ENCODE results near the gene HDAC9.

The HDAC9 gene

DNA sequence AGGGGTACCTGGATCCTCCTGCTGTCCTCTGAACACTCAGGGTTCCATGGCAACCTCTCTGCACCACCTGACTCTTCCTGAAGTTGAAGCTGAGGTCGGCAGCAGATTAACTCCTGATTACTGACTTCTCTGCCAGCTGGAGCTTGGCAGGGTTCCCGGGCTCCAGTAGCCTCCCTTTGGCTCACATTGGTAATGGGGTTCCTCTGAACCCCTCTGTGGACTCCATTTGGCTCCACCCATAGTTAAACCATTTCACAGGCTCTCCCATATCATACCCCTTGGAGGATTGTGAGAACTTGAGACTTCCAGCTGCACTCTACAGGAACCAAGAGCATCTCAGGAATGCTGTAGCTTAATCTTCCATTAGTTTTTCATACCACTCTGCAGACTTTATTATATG is 292.5 kb downstream of the HDAC9 start:
- DNase-seq (ENCODE audit: low read depth), result no peak

DNA sequence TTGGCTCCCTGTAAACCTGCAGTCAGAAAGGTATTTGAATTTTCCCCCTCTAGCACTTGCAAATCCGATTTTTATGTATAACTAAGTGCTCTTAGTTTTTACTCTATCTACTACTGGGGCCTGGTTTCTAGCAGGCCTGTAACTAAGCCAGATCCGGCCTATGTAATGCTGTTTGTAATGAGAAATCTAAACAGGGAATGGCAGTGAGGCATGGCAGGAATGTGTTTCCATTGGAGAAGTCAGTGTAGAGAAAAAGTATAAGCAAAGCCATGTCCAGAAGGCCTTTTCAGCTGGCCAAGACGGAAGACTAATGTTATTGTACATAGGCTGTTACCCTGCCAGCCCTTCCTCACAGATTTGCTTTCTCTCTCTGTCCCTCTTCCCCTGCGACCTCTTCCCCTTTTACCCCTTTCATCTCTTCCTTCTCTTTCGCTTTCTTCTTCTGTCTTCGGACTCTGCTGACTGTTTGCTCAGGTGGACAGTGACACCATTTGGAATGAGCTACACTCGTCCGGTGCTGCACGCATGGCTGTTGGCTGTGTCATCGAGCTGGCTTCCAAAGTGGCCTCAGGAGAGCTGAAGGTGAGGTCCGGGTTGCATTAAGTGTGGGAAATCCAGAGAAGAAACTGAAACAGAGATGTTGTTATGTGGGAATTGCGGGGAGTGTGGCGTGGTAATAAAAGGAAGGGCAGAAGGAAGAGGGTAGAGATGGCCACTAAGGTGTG is 297.5 kb downstream of the HDAC9 start:
- no peak for DNase-seq (ENCODE audit: low read depth)

DNA sequence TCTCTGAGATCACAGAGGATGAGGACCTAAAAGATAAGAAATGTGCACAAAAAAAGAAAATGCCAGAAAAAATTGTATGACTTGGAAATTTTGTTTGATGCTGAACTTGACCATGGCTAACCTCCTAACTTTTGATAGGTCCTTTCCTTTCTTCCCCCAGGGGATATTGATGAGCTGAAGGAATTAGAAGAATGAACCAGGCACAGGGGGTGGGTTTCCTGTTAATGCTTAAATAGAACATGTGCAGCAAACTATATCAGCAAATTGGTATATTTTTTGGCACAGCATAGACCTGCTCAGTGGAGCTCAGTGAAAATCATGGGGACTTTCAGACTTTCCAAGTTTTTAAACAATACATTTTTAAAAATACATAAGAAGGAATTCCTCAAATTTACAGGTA is 300.7 kb downstream of the HDAC9 start:
- no peak for DNase-seq (ENCODE audit: low read depth)

DNA sequence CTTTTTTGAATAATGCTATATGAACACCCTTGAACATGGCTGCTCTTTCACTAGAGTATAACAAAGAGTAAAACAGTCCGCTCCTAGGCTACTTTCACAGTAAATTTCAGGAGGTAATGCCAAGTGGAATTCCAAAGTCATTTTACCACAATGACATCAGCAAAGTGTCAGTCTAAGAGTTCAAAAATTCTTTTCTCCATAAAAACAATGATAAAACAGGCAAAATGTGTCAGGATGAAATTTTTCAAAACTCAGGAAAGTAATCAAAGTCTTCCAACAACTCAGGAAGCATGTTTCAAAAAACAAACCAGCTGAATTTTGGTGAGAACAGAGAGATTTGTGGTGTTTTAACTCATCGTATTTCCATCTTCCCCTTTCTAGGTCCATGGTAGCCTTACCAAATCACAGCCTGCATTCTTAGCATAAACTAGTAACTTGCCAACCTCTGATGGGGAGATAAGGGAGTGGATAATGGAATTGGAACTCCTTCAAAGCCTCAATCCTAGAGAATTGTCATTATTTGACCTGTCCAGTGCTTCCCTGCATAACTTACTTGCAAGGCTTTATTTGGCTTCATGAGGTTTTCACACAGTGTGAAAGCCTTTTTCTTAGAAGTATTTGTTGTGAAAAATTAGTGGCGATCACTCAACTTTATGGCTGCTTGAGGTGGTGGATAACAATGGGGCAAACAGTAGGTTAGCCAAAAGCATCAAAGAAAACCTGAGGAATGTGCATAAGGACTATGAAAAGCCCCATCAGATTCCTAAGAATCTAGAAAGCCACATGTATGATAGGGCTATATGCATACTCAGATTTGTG is 302.7 kb downstream of the HDAC9 start:
- DNase-seq (ENCODE audit: low read depth), result no peak

DNA sequence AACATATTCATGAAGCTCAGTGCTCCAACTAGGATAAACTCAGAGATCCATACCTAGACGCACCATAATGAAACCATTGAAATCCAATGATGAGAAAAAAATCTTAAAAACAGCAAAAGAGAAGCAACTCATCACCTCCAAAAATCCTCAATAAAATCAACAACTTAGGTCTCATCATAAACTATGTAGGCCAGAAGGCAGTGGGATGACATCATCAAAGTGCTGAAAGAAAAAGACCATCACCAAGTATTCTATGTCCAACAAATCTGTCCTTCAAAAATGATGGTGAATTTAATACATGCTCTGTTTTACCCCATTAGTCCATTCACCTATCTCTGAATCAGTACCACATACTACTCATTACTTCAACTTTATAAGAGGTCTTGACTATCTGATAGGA is 304.4 kb downstream of the HDAC9 start:
- DNase-seq (ENCODE audit: low read depth), result no peak

DNA sequence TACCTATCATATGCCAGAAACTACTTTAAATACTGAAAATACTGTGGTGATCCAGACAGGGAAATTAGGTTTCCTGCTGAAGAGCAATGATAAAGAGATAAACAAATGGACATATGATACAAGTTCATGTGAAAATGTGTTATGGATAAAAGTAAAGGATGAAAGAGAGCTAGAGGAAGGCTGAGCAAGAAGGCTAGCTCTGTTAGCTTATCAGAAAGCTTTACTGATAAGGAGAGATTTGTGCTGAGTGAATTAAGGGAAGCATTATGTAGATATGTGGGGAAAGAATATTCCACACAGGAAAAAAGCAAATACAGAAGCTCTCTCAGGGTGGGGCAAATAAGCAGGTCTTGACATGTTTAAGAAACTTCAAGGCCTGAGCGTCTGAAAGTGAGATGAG is 308.4 kb downstream of the HDAC9 start:
- no peak for DNase-seq (ENCODE audit: low read depth)

DNA sequence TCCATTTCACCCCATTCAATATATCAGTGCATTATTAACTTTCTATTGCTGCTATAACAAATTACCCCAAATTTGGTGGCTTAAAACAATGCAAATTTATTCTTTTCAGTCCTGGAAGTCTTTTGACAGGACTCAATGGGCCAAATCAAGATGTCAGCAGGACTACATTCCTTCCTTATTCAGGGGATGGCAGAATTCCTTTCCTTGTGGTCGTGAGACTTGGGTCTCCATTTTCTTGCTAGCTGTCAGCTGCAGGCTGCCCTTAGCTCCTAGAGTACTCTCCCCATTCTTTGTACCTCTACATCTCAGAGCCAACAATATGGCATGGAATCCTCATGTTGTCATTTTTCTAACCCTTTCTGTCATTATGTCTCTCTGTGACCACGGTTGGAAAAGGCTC is 310.6 kb downstream of the HDAC9 start:
- DNase-seq (ENCODE audit: low read depth), result no peak

DNA sequence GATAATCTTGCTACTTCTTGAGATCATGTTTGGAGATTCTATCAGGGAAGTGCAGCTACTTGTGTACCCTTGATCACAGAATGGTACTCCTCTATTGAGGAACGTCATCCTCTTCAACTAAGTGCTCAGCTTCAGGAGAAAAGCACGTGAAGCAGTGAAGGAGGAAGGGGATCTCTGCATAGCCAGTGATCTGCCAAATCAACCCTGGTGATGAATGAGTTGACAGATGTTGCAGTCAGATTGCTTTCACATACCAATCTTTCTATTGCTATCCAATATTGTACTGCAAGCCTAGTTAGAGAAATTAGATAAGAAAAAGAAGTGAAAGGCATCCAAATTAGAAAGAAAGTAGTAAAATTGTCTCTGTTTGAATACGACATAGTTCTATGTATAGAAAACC is 312.5 kb downstream of the HDAC9 start:
- no peak for DNase-seq (ENCODE audit: low read depth)

DNA sequence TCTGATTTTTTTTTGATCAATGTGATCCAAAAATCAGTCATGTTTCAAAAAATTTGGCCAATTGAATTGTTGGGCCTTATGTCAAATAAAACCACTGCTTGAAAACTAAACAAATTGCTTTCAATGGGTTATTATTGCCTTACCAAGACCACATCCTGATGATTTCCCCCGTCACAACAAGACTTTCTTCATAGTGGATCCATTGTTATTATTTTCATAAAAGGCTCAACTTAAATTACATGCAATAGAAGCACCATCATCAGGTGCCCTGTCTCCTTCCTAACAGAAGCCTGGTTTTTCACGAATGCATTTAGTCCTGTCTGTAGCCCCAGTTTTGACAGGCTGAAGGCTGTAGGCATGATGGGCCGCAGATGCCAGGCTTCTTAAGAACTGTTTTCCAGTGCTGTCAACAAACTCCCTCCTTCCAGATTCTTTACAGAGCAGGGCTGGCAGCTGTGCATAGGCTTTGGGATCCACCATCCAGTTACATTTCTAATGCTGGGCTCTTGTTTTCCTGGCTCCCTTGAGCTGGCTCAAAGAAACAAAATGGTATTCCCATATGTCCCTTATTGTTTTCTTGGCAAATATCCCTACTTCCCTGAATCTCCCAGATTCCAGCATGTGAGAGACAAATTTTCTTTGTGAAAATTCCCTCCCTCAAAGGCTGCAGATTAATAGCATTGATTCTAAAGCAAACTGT is 319.9 kb downstream of the HDAC9 start:
- DNase-seq (ENCODE audit: low read depth), result no peak

DNA sequence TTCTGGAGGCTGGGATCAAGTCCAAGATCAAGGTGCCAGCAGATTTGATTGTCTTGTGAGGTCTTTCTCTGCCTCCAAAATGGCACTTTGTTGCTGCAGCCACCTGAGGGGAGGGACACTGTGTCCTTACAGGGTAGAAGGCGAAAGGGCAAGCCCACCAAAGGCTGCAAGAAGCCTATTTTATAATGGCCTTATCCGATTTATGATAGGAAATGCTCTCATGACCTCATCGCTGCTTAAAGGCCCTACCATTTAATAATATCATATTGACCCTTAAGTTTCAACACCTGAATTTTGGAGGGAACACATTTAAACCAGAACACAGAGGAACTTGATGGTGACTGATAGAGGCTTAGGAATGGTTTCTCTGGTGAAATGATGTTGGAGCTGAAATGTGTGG is 325.4 kb downstream of the HDAC9 start:
- DNase-seq (ENCODE audit: low read depth), result no peak

DNA sequence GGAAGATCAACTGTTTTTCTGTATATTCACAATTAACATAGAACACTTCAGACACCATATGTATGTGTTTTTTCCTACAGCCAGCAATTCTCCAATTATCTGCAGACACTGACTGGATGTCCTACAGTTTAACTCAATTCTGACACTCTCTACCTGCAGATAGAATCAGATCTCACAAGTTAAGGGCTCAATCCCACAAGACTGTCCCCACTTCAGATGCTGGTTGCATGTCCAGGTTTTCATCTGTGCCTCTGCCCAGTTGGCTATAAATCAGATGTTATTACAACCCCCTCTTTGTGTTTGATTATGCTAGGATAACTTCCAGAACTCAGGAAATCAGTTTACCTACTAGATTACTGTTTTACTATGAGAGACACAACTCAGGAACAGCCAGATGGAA is 326.0 kb downstream of the HDAC9 start:
- DNase-seq (ENCODE audit: low read depth), result no peak

DNA sequence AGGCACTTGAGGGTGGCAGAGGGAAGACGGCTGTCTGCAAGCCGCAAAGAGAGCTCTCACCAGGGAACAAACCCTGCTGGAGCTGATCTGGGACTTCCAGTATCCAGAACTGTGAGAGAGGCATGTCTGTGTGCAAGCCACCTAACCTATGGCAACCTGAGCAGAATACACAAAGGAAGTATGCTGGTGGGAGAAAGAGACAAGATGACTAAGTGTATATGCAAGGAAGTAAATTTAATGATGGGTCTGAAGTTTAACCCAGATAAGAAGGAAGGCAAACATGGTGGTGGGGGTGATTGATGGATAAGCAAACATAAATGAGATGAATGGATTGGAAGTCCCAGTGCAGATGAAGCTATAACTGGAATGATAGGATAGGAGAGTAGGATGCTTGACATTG is 328.6 kb downstream of the HDAC9 start:
- DNase-seq (ENCODE audit: low read depth), result no peak

DNA sequence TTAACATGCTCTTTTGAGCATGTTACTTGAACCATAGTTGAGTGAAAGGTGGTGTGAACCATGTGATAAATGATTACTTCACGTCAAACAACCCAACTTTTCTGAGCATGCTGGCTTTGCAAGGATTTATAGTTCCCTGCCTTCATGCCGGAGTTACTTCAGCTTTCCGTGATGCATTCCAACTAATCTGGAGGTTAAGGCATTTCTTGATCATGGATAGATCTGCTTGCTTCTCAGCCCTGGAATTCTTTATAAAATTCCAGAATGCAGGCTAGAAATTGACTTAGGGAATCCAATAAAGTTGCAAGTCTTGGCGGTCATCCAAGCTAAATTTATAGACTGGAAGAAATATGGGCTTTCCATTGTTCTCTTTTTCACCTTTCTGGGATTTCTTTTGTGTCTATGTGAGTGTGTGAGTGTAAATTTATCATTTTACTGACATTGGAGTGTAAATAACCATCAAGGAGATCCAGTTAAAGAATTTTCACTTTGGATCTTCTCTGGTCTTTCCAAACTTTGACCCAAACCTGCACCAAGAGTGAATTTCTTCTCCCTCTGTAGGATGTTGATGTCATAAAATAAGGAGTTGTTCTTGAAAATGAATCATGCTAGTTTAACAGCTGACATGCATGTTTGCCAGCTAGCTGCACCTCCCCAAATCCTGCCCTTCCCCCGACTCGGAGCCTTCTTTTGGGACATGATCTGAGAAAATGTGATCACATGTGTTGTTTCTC is 332.9 kb downstream of the HDAC9 start:
- no peak for DNase-seq (ENCODE audit: low read depth)

DNA sequence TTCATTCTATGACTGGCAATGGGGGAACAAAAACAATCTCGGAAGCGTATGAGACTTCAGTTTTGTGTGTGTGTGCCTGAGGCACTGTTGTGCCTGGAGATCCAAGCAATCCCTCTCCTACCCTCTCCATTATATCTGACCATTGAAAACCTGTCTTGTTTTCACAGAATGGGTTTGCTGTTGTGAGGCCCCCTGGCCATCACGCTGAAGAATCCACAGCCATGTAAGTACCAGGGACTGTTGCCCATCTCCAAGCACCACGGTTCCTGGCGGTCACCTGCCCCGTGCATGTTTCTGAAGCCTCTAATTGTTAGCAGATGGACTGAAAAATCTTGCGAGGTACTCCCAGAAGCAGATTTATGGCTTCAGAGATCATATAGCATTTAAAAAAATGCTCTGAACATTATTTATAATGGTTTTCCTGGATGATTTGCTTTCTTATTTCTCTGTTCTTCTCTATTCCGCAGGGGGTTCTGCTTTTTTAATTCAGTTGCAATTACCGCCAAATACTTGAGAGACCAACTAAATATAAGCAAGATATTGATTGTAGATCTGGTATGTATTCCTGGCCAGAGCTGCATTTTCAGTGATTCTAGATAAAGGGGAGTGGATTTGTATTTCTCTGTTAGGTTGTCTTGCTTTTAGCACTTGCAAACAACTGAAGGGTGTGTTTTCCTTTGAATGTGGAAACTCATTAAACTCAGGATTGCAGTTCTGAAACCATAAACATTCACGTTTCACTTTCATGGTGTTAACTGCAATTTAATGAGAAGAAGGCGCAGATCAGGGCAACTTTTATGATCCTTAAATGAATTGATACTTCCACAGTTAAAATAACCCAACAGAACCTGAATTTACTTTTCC is 333.7 kb downstream of the HDAC9 start:
- DNase-seq (ENCODE audit: low read depth), result no peak

DNA sequence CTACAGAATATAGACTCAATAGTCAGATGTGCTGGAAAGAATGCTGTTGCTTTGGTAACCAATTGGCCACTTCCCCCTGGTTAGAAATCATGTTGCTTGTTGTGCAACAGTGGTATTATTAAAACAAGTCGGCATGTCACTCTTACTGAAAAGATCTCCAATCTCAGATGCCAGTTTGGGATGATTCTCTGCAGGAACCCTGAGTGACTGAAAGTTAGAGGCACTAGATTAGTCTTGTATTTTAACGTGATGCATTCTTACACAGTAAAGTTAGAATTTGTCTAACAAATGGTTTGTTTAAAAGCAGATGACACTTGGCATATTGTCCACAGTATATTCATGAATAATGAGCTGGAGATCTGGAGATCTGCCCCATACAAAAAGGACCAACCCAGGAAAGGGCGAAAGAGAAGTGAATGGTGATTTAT is 334.3 kb downstream of the HDAC9 start:
- DNase-seq (ENCODE audit: low read depth), result no peak

DNA sequence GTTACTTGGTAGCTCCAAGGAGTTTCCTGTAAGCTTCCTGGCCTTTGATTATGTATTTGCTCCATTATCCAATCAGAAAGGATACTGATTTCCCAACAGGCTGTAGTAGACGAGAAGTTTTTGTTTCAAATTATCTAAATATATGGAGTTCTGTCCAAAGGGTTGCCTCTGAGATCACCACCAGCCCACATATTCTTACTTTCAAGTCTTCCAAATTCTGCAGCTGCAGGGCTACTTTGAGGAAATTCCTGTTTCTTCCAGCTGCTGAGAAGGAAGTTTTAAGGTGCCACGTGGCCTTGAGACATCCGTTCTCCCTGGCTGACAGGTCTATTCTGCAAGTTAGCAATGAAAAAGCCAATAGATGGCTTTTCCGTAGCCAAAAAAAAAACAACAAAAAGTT is 335.9 kb downstream of the HDAC9 start:
- no peak for DNase-seq (ENCODE audit: low read depth)

DNA sequence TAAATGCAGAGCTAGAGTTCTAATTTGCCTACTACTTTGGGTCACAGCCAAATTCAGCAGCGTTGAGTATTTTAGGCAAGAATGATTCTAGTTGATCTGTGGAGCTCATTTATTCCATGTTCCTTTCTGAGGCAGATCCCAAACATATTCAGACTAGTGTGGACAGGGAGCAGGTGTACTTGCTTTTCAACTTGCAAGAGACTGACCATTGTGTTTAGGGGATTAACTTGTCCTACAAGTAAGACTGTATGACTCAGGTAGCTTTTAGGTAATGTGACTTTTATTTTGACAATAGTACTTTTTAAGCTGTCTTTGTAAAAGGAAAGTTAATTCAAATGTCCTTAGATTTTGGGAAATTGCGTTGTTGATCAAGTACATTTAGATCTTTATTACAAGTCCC is 336.4 kb downstream of the HDAC9 start:
- DNase-seq (ENCODE audit: low read depth), result no peak

DNA sequence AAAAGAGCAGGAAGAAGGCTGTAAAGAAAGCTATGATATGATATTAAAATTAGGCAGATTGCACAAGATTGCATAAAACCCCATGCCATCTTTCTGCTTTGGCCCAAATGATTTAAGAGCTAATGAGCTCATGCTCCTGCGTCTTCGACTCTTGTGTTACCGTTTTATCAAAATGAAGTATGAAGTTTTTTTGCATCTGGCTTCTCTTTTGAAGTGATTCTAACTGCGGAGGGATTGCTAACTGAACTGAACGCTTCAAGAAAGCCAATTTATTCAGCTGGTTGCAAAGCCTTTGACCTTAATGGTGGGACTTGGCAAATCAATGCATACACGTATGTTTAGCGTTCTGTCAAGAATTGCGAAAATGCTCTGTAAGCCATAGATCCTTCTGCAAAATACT is 339.0 kb downstream of the HDAC9 start:
- no peak for DNase-seq (ENCODE audit: low read depth)

DNA sequence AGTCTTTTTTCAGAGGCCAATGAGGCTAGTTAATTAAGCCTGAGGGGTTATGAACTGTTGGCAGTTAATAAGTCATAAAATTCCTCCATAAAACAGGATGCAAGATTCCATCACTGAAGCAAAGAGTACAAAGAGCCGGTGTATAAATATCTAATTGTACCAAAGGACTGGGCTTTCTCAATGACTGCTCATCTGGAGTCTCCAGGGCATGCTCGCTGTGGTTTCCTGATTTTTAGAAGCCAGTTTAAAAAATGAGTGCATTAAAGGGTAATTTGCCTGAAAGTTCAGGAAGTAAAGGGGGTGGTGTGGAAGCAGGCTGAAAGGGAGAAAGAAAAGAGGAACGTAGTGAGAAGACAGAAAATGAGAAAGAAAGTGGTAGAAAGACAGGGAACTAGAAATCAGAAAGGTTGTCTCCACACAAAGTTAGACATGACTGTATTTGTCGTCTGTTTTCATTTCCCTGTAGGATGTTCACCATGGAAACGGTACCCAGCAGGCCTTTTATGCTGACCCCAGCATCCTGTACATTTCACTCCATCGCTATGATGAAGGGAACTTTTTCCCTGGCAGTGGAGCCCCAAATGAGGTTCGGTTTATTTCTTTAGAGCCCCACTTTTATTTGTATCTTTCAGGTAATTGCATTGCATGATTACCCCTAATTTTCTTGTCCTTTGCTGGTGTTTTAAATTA is 339.6 kb downstream of the HDAC9 start:
- DNase-seq (ENCODE audit: low read depth), result no peak

DNA sequence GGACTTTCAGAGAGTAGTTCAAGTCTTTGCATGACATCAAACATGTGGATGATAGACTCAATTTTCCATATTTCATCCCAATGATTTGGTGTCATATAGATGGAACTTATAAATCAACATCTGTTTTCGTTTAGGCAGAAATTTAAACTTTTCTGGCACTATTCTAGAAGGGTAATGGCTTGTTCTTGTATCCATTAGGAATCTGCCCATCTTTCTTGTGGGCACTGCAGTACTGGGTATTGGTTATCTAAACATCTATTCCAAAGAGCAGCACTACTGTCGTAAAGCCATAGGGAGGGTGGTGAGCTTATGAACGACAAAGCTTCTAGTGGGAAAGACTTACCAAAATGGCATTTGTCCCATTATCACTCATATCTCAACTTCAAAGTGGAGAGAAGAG is 348.4 kb downstream of the HDAC9 start:
- DNase-seq (ENCODE audit: low read depth), result no peak

DNA sequence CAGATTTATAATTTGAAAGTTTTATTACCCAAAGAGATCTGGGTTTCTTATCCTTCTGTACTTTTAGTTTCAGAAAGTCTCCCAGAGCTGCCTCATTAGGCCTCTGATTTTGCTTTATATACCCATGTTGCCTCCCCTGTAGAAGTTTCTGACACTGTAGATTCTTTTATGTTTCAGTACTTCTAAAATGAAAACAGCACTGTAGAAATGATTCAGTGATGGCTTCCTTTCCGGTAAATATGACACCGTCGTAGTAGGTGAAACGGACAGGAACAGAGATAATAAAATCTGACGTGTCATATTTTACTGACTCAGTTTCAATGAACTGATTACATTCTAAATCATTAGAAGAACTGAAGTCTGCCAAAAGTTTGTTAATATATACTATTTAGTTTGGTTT is 349.2 kb downstream of the HDAC9 start:
- DNase-seq (ENCODE audit: low read depth), result no peak
